ENCODE measurements around the gene PSME3IP1.

GRCh38 chr16:57146735-57147134 lies 39.1 kb downstream of the PSME3IP1 start:
- TF ChIP-seq EZH2 (IDR thresholded peaks at IDR 0.05; ENCODE audit: borderline replicate concordance, low read length), result no peak
- TF ChIP-seq, protein P1, sequence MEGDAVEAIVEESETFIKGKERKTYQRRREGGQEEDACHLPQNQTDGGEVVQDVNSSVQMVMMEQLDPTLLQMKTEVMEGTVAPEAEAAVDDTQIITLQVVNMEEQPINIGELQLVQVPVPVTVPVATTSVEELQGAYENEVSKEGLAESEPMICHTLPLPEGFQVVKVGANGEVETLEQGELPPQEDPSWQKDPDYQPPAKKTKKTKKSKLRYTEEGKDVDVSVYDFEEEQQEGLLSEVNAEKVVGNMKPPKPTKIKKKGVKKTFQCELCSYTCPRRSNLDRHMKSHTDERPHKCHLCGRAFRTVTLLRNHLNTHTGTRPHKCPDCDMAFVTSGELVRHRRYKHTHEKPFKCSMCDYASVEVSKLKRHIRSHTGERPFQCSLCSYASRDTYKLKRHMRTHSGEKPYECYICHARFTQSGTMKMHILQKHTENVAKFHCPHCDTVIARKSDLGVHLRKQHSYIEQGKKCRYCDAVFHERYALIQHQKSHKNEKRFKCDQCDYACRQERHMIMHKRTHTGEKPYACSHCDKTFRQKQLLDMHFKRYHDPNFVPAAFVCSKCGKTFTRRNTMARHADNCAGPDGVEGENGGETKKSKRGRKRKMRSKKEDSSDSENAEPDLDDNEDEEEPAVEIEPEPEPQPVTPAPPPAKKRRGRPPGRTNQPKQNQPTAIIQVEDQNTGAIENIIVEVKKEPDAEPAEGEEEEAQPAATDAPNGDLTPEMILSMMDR (IDR thresholded peaks at IDR 0.05; ENCODE audit: low read length), result 0 out of 2 replicates have a peak, but pooled peaks have one; percentile 5

Measured in OCI-LY1 (cell line).